ENCODE results near the gene KIF26A. TPM values are rescaled to one million over a fixed set of nuclear protein-coding genes. Genes with fewer than 3 reads are reported as not detected.

The KIF26A gene
- total RNA-seq, 4 donors from 2014 or later, result 0.59 to 3.3 (median 1.5) TPM

DNA sequence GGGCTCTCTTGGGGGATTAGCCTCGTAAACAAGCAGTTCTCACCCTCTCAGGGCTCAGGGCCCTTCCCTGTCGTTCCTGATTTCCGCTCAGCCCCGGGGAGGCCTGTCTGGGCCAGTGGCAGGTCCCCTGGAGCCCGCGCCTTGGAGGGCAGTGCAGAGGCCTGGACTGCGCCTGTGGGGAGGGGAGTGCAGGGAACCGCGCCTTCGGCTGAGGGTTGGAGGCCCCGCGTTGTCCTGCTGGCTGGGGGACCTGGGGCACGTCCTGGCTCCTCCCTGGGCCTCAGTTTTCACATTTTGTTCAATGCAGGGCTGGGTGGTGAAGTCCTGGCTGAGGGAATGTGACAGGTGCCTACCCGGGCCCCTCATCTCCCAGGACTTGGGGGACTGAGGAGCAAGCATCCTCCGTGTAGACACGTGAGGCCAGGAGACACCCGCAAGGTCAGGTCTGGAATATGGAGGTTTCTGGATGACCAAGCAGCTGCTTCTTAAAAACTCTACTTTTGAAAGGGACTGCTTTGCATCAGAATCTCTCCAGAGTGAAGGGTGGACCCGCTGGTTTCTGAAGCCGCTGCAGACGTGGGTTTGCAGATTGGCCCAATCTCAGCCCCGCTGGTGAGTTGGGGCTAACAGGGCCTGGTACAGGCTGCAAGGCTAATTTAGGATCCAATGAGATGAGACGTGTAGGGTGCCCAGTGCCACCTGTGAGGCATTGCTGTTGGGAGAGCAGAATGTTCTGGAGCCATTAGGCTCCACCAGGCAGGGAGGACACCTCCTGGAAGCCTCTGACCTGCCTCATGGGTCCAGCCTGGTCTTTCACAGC, 80.2 kb downstream of the KIF26A start:
- Histone ChIP-seq H3K27me3 (peaks cover 14 to 19% (median 18%) of the 10 kb centered on the region in 3 donors), H3K4me1 (no peaks in the 10 kb centered on the region), H3K27ac (no peak overlapping the region), H3K36me3 (no peaks in the 10 kb centered on the region), H3K4me3 (no peak overlapping the region), H3K9me3 (no peaks in the 10 kb centered on the region)
- ATAC-seq (no peak), DNase-seq (no peak)
- in situ Hi-C loops (cut with MboI; ENCODE audit: low sequenced_read_pairs in 4 of 4), result no loop called here
- intact Hi-C loops (cut with DNase I; ENCODE audit: low total_unique reads), result no loop called here
- no peak for TF ChIP-seq POLR2A (IDR thresholded peaks at IDR 0.05)
- TF ChIP-seq CTCF (IDR thresholded peaks at IDR 0.05 in 4 of 5, conservative IDR thresholded peaks at IDR 0.05 in 1 of 5), result no peak

DNA sequence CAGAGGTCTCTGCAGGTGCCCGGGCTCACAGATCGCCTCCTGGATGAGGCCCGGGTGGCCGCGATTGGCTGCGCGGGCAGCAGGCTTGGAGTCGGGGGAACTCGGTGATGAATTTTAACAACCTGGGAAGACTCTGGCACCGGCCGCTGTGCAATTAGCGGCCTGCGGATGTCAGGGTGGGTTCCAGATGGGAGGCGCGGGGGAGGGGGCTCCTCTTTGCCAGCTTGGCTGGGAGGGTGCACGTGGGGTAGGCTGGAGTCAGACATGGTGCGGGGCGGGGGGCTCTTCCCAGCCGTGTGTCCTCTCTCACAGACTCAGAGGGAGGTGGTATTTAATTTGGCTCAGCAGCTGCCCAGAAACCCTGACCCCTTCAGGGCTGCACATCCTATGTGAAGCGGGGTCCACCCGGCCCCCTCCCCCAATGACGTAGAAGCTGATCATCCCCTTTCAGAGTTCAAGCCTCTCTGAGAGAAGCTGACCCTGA, 81.4 kb downstream of the KIF26A start:
- no peak overlapping the region for H3K4me3 ChIP-seq
- ATAC-seq (no peak), DNase-seq (no peak)
- intact Hi-C loops (cut with DNase I; ENCODE audit: low total_unique reads) (no loop called here), in situ Hi-C loops (cut with MboI; ENCODE audit: low sequenced_read_pairs in 4 of 4) (no loop called here)
- no peak for TF ChIP-seq CTCF (IDR thresholded peaks at IDR 0.05 in 4 of 5, conservative IDR thresholded peaks at IDR 0.05 in 1 of 5)
- no peak for TF ChIP-seq POLR2A (IDR thresholded peaks at IDR 0.05)
- H3K36me3 ChIP-seq, result no peaks in the 10 kb centered on the region
- H3K4me1 ChIP-seq, result no peaks in the 10 kb centered on the region
- no peaks in the 10 kb centered on the region for H3K9me3 ChIP-seq
- H3K27ac ChIP-seq, result no peak overlapping the region
- peaks cover 18 to 25% (median 18%) of the 10 kb centered on the region in 3 donors for H3K27me3 ChIP-seq

- no peak for DNase-seq
- peaks cover 18 to 24% (median 18%) of the 10 kb centered on the region in 3 donors for H3K27me3 ChIP-seq
- intact Hi-C loops (cut with DNase I; ENCODE audit: low total_unique reads), result no loop called here
- TF ChIP-seq CTCF (IDR thresholded peaks at IDR 0.05 in 4 of 5, conservative IDR thresholded peaks at IDR 0.05 in 1 of 5), result no peak
- no peak for ATAC-seq
- H3K4me3 ChIP-seq, result no peak overlapping the region
- H3K27ac ChIP-seq, result no peak overlapping the region
- in situ Hi-C loops (cut with MboI; ENCODE audit: low sequenced_read_pairs in 4 of 4), result no loop called here
- H3K36me3 ChIP-seq, result no peaks in the 10 kb centered on the region
- no peaks in the 10 kb centered on the region for H3K9me3 ChIP-seq
- no peaks in the 10 kb centered on the region for H3K4me1 ChIP-seq
Measured at GRCh38 chr14:104220215-104221070, 82.1 kb downstream of the KIF26A start.

- DNase-seq (no peak), ATAC-seq (no peak)
- no peaks in the 10 kb centered on the region for H3K9me3 ChIP-seq
- no peaks in the 10 kb centered on the region for H3K4me1 ChIP-seq
- TF ChIP-seq POLR2A (IDR thresholded peaks at IDR 0.05) (no peak), CTCF (IDR thresholded peaks at IDR 0.05 in 4 of 5, conservative IDR thresholded peaks at IDR 0.05 in 1 of 5) (no peak)
- H3K4me3 ChIP-seq, result no peak overlapping the region
- no peaks in the 10 kb centered on the region for H3K36me3 ChIP-seq
- peaks cover 18 to 24% (median 18%) of the 10 kb centered on the region in 3 donors for H3K27me3 ChIP-seq
- intact Hi-C loops (cut with DNase I; ENCODE audit: low total_unique reads), result no loop called here
- in situ Hi-C loops (cut with MboI; ENCODE audit: low sequenced_read_pairs in 4 of 4), result no loop called here
- H3K27ac ChIP-seq, result no peak overlapping the region
Measured at GRCh38 chr14:104221071-104221625, 82.8 kb downstream of the KIF26A start.
